ENCODE data around the gene MYO9A. TPM values are rescaled to one million over a fixed set of nuclear protein-coding genes. Genes with fewer than 3 reads are reported as not detected.
"Not testable (repeated sequence)": the region's sequence is repeated elsewhere in the genome, so short reads cannot be mapped to it uniquely, and the experiment has no call there.

MYO9A gene
- total RNA-seq, 2 donors from 2014 or later, result 24.0 to 28.6 TPM

DNA sequence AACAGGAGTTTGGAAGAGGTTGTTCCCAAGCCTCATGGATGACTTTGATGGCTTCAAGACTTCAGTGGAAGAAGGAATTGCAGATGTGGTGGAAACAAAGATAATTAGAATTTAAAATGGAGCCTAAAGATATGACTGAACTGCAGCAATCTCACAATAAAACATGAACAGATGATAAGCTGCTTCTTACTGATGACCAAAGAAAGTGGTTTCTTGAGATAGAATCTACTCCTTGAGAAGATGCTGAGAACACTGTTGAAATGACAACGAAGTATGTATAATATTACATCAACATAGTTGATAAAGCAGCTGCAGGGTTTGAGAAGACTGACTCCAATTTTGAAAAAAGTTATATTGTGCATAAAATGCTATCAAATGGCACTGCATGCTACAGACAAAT, 21.2 kb downstream of the MYO9A start:
- DNase-seq (no peak), ATAC-seq (replicated peaks in 1 of 2) (no peak)
- H3K4me3 Mint-ChIP-seq, result no peak overlapping the region
- H3K4me1 Mint-ChIP-seq (ENCODE audit: low read depth), result no peaks in the 10 kb centered on the region
- H3K36me3 Mint-ChIP-seq (ENCODE audit: insufficient read depth in 2 of 2), result peaks cover 0 to 1% of the 10 kb centered on the region in 2 donors
- H3K27ac Mint-ChIP-seq, result no peak overlapping the region
- no peaks in the 10 kb centered on the region for H3K27me3 Mint-ChIP-seq (ENCODE audit: low read depth)
- no peaks in the 10 kb centered on the region for H3K9me3 Mint-ChIP-seq

DNA sequence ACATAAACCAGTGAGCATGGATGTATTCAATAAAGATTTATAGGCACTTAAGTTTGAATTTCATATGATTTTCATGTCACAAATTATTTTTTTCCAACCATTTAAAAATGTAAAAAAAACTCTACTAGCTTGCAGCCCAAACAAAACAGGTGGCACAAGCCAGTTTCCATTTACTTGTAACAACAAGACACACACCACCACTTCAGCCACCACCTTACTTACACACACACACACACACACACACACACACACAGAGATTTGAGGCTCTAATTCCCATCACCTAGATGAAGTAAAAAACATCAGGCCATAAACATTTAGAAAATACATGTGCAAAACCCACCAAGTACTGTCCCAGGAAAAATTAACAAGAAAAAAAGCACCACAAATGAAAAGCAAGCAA, 25.3 kb downstream of the MYO9A start:
- no peak for DNase-seq
- Mint-ChIP-seq H3K27ac (no peak overlapping the region), H3K4me3 (no peak overlapping the region), H3K4me1 (ENCODE audit: low read depth) (no peaks in the 10 kb centered on the region), H3K27me3 (ENCODE audit: low read depth) (no peaks in the 10 kb centered on the region), H3K36me3 (ENCODE audit: insufficient read depth in 2 of 2) (peaks cover 0 to under 1% of the 10 kb centered on the region in 2 donors), H3K9me3 (peaks cover 0 to under 1% of the 10 kb centered on the region in 2 donors)
- ATAC-seq (replicated peaks in 1 of 2), result no peak

- Mint-ChIP-seq H3K9me3 (peaks cover 0 to 3% of the 10 kb centered on the region in 2 donors), H3K36me3 (ENCODE audit: insufficient read depth in 2 of 2) (peaks cover 0 to 3% of the 10 kb centered on the region in 2 donors), H3K4me1 (ENCODE audit: low read depth) (no peaks in the 10 kb centered on the region), H3K27me3 (ENCODE audit: low read depth) (no peaks in the 10 kb centered on the region), H3K27ac (no peak overlapping the region), H3K4me3 (no peak overlapping the region)
- ATAC-seq (replicated peaks in 1 of 2), result no peak
- DNase-seq, result no peak
Observed at GRCh38 chr15:72092006-72092405, 25.9 kb downstream of the MYO9A start.

DNA sequence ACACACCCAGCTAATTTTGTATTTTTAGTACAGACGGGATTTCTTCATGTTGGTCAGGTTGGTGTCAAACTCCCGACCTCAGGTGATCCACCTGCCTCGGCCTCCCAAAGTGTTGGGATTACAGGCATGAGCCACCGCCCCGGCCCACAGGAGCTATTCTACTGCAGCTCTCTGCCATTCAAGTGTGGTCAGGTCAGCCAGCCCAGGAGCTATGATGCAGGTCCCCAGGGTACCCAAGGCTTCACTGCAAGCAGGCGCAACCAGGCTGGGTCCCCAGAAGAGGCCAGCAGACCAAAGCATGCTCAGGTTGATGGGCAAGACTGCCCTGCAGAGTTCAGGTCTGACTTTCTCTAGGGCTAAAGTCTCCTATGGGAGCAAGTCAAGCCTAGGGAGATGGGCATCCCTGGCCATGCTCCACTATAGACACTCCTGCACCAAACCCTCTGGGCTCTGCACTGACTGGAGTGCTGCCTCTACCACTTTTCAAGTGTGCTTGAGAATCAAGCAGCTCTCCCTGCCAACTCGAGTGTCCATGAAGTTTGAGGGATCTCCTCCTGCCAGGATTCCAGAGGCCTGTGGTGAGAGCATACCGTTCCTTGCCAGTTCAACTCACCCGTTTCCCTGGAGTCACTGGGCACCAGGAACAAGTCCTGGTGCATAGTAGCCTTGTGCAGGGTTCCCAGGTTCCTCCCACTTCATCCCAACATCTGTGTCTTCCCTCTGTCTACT, 30.9 kb downstream of the MYO9A start:
- no peak for DNase-seq
- H3K9me3 Mint-ChIP-seq, result peaks cover 13% of the 10 kb centered on the region in 2 donors
- H3K4me3 Mint-ChIP-seq, result no peak overlapping the region

DNA sequence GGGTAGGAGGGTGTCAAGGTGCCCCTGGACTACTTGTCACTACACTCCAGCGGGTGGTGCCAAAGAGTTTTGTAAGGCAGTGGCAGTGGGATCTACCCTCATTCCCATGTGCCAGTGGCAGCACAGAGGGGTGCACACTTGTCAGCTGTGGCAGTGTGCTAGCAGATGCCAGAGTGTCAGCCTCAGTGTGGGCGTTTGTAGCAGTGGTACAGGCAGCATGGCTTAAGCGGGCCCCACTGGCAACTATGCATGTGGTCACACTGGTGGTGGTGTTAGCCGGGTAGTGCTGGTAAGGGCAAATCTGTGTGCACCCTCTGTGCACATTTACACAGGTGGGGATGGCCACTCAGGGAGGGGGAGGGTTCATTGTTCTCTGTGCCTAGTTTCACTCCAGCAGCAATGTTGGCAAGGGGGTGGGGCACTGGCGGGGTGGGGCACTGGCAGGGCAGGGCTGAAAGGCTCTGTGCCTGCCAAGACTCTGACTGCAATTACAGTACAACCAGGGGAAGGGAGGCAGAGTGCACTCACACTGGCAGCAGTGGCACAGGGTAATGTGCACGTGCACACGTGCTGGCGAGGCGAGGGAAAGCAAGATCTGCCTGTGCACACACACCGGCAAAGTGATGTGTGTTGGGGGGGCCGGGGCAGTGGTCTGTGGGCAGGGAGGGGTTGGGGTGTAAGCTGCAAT, 31.8 kb downstream of the MYO9A start:
- Mint-ChIP-seq H3K9me3 (peaks cover 14 to 15% of the 10 kb centered on the region in 2 donors), H3K27me3 (ENCODE audit: low read depth) (no peaks in the 10 kb centered on the region), H3K4me3 (no peak overlapping the region), H3K36me3 (ENCODE audit: insufficient read depth in 2 of 2) (peaks cover 5 to 7% of the 10 kb centered on the region in 2 donors), H3K27ac (no peak overlapping the region), H3K4me1 (ENCODE audit: low read depth) (no peaks in the 10 kb centered on the region)
- ATAC-seq (replicated peaks in 1 of 2), result no peak
- no peak for DNase-seq

More for the DNA sequence above, 30.9 kb downstream of the MYO9A start:
- no peak for ATAC-seq (replicated peaks in 1 of 2)
- Mint-ChIP-seq H3K27me3 (ENCODE audit: low read depth) (no peaks in the 10 kb centered on the region), H3K27ac (no peak overlapping the region), H3K4me1 (ENCODE audit: low read depth) (no peaks in the 10 kb centered on the region), H3K36me3 (ENCODE audit: insufficient read depth in 2 of 2) (peaks cover 5 to 7% of the 10 kb centered on the region in 2 donors)

DNA sequence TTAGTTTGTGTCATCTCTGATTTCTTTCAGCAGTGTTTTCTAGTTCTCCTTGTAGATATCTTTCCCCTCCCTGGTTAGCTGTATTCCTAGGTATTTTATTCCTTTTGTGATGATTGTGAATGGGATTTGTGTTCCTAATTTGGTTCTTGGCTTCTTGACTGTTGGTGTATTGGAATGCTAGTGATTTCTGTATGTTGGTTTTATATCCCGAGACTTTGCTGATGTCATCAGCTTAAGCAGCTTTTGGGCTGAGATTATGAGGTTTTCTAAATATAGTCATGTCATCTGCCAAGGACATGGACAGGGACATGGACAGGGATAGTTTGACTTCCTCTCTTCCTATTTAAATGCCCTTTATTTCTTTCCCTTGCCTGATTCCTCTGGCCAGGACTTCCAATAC, 35.8 kb downstream of the MYO9A start:
- peaks cover 11 to 15% of the 10 kb centered on the region in 2 donors for H3K9me3 Mint-ChIP-seq
- H3K27ac Mint-ChIP-seq, result no peak overlapping the region
- peaks cover 11% of the 10 kb centered on the region for H3K4me1 Mint-ChIP-seq (ENCODE audit: low read depth)

DNA sequence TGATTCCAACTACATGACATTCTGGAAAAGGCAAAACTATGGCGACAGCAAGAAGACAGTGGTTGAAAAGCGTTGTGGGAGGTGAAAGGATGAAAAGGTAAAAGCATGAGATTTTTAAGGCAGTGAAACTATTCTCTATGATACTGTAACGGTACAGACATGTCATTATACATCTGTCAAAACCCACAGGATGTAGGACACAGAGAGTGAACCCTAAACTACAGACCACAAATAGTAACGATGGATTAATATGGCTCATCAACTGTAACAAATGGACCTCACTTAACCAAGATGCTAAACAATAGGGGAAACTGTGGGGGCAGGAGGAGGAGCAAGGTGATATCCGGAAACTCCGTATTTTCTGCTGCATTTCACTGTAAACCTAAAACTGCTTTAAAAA, 39.1 kb downstream of the MYO9A start:
- no peaks in the 10 kb centered on the region for H3K27me3 Mint-ChIP-seq (ENCODE audit: low read depth)
- H3K9me3 Mint-ChIP-seq, result peaks cover 6 to 7% of the 10 kb centered on the region in 2 donors
- ATAC-seq (replicated peaks in 1 of 2), result peak in 1 of 2 donors; percentile 53
- peaks cover 15% of the 10 kb centered on the region for H3K4me1 Mint-ChIP-seq (ENCODE audit: low read depth)
- DNase-seq, result no peak
- H3K36me3 Mint-ChIP-seq (ENCODE audit: insufficient read depth in 2 of 2), result peaks cover 2% of the 10 kb centered on the region in 2 donors
- H3K27ac Mint-ChIP-seq, result peak overlapping the region; percentile 2
- no peak overlapping the region for H3K4me3 Mint-ChIP-seq

More for the DNA sequence above, 35.8 kb downstream of the MYO9A start:
- ATAC-seq (replicated peaks in 1 of 2) (no peak), DNase-seq (no peak)
- H3K4me3 Mint-ChIP-seq, result no peak overlapping the region
- no peaks in the 10 kb centered on the region for H3K27me3 Mint-ChIP-seq (ENCODE audit: low read depth)
- H3K36me3 Mint-ChIP-seq (ENCODE audit: insufficient read depth in 2 of 2), result peaks cover 2 to 7% of the 10 kb centered on the region in 2 donors

DNA sequence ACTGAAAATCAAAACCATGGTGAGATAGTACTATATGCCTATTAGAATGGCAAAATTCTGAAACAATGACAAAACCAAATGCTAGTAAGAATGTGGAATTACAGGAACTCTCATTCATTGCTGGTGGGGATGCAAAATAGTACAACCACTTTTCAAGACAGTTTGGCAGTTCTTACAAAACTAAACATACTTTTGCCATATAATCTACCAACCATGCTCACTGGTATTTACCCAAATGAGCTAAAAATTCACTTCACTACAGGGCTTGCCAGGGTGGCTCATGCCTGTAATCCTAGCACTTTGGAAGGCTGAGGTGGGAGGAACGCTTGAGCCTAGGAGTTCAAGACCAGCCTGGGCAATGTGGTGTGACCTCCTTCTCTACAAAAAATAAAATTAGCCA, 40.0 kb downstream of the MYO9A start:
- H3K27me3 Mint-ChIP-seq (ENCODE audit: low read depth), result no peaks in the 10 kb centered on the region
- ATAC-seq (replicated peaks in 1 of 2), result no peak
- peaks cover 15% of the 10 kb centered on the region for H3K4me1 Mint-ChIP-seq (ENCODE audit: low read depth)
- H3K9me3 Mint-ChIP-seq, result peaks cover 2 to 4% of the 10 kb centered on the region in 2 donors
- H3K4me3 Mint-ChIP-seq, result no peak overlapping the region
- no peaks in the 10 kb centered on the region for H3K36me3 Mint-ChIP-seq (ENCODE audit: insufficient read depth in 2 of 2)
- no peak for DNase-seq
- H3K27ac Mint-ChIP-seq, result peak overlapping the region; percentile 68

- Mint-ChIP-seq H3K4me1 (ENCODE audit: low read depth) (peaks cover 22% of the 10 kb centered on the region), H3K27me3 (ENCODE audit: low read depth) (no peaks in the 10 kb centered on the region), H3K36me3 (ENCODE audit: insufficient read depth in 2 of 2) (no peaks in the 10 kb centered on the region), H3K27ac (no peak overlapping the region), H3K9me3 (peaks cover 0 to 2% of the 10 kb centered on the region in 2 donors), H3K4me3 (no peak overlapping the region)
- DNase-seq, result no peak
- ATAC-seq (replicated peaks in 1 of 2), result no peak
Observed at GRCh38 chr15:72074335-72075060, 43.5 kb downstream of the MYO9A start.

DNA sequence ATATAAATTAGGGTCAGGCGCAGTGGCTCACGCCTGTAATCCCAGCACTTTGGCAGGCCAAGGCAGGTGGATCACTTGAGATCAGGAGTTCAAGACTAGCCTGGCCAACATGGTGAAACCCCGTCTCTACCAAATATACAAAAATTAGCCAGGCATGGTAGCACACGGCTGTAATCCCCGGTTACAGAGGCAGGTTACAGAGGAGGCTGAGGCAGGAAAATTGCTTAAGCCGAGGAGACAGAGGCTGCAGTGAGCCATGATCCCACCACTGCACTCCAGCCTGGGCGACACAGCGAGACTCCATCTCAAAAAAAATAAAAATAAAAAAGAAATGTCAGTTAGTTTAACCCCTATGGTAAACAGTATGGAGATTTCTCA, 46.5 kb downstream of the MYO9A start:
- H3K36me3 Mint-ChIP-seq (ENCODE audit: insufficient read depth in 2 of 2); ATAC-seq (replicated peaks in 1 of 2): not testable (repeated sequence)

GRCh38 chr15:72070817-72071447, 47.0 kb downstream of the MYO9A start:
- Mint-ChIP-seq H3K36me3 (ENCODE audit: insufficient read depth in 2 of 2) (no peaks in the 10 kb centered on the region), H3K4me1 (ENCODE audit: low read depth) (peaks cover 7% of the 10 kb centered on the region), H3K27ac (no peak overlapping the region), H3K27me3 (ENCODE audit: low read depth) (no peaks in the 10 kb centered on the region), H3K4me3 (no peak overlapping the region), H3K9me3 (peaks cover 0 to 2% of the 10 kb centered on the region in 2 donors)
- DNase-seq (no peak), ATAC-seq (replicated peaks in 1 of 2) (no peak)

More for the DNA sequence above, 46.5 kb downstream of the MYO9A start:
- not testable (repeated sequence) for H3K27me3 Mint-ChIP-seq (ENCODE audit: low read depth); H3K27ac Mint-ChIP-seq; H3K4me3 Mint-ChIP-seq; DNase-seq; H3K4me1 Mint-ChIP-seq (ENCODE audit: low read depth); H3K9me3 Mint-ChIP-seq

DNA sequence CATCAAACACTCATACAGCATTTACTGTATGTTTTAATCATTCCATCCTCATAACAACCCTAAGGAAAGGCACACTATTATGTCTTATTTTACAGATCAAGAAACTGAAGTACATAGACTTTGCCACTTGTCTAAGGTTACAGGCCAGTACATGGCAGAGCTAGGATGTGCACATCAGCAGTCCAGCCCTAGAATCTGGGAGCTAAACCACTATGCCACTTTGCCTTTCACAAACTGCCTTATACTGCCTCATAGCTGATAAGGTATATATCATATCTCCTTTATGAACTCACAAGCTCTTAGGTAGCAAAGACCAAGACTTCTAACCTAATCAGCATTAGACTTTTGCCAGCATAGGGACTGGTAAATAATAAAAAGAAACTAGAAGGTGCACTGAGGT, 49.1 kb downstream of the MYO9A start:
- no peak for DNase-seq
- no peak overlapping the region for H3K4me3 Mint-ChIP-seq
- no peak for ATAC-seq (replicated peaks in 1 of 2)
- peaks cover 7% of the 10 kb centered on the region for H3K4me1 Mint-ChIP-seq (ENCODE audit: low read depth)
- no peaks in the 10 kb centered on the region for H3K27me3 Mint-ChIP-seq (ENCODE audit: low read depth)
- H3K9me3 Mint-ChIP-seq, result peaks cover 0 to 2% of the 10 kb centered on the region in 2 donors
- H3K36me3 Mint-ChIP-seq (ENCODE audit: insufficient read depth in 2 of 2), result no peaks in the 10 kb centered on the region
- H3K27ac Mint-ChIP-seq, result no peak overlapping the region

- H3K27ac Mint-ChIP-seq, result no peak overlapping the region
Observed at GRCh38 chr15:72065801-72066200, 52.1 kb downstream of the MYO9A start.

More at GRCh38 chr15:72065801-72066200, 52.1 kb downstream of the MYO9A start:
- Mint-ChIP-seq H3K9me3 (peaks cover 0 to 2% of the 10 kb centered on the region in 2 donors), H3K4me1 (ENCODE audit: low read depth) (peaks cover 11% of the 10 kb centered on the region), H3K27me3 (ENCODE audit: low read depth) (no peaks in the 10 kb centered on the region), H3K4me3 (no peak overlapping the region), H3K36me3 (ENCODE audit: insufficient read depth in 2 of 2) (peaks cover 0 to 2% of the 10 kb centered on the region in 2 donors)
- ATAC-seq (replicated peaks in 1 of 2) (no peak), DNase-seq (no peak)

Measured in activated T-cell treated with anti-CD3 and anti-CD28 coated beads, Interleukin-2, amount 50 U/mL, for 72 hours (primary cell).